ENCODE results near the gene TLX1.

The TLX1 gene

DNA sequence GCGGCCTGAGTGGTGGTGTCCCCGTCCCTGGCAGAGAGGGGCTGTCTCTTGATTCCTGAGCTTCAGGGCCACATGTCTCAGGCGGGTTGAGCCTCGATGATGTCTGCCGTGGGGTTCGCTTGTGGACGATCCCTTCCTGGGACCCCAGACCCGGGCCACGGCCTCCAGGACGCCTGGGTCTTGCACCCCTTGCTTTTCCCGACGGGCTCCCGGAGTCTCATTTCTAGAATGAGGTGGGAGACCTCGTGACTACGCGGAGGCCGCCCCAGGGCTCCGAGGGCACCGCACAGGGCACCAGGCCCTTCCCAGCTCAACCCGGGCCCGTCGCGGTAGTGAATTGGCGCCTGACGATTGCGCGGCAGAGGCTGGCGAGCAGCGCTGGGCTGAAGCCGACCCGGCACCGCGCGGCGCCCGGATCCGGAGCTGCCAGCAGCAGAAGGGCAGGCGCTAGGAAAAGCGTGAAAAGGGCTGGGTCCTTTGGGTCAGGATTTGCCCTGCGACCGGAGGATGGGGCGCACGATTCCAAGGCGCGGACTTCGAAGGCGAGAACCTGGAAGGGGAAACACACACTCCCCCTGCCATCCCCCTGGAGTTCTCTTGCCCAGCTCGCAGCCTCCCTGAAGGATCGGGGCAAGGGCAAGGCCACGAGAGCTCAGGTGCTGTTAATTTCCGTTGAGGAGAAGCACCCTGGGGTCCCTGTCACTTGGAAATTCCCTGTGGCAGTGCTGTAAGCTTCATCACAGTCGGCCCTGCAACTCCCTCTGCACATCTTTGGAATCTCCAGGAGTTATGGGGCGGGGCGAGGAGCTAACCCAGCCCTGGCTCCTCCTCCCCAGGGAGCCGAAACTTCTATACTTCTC, 15.5 kb downstream of the TLX1 start:
- no peak for TF ChIP-seq FOXP2 (optimal IDR thresholded peaks at IDR 0.05; ENCODE audit: borderline replicate concordance, extremely low read depth, extremely low read length, insufficient read depth)
- TF ChIP-seq, protein P1, sequence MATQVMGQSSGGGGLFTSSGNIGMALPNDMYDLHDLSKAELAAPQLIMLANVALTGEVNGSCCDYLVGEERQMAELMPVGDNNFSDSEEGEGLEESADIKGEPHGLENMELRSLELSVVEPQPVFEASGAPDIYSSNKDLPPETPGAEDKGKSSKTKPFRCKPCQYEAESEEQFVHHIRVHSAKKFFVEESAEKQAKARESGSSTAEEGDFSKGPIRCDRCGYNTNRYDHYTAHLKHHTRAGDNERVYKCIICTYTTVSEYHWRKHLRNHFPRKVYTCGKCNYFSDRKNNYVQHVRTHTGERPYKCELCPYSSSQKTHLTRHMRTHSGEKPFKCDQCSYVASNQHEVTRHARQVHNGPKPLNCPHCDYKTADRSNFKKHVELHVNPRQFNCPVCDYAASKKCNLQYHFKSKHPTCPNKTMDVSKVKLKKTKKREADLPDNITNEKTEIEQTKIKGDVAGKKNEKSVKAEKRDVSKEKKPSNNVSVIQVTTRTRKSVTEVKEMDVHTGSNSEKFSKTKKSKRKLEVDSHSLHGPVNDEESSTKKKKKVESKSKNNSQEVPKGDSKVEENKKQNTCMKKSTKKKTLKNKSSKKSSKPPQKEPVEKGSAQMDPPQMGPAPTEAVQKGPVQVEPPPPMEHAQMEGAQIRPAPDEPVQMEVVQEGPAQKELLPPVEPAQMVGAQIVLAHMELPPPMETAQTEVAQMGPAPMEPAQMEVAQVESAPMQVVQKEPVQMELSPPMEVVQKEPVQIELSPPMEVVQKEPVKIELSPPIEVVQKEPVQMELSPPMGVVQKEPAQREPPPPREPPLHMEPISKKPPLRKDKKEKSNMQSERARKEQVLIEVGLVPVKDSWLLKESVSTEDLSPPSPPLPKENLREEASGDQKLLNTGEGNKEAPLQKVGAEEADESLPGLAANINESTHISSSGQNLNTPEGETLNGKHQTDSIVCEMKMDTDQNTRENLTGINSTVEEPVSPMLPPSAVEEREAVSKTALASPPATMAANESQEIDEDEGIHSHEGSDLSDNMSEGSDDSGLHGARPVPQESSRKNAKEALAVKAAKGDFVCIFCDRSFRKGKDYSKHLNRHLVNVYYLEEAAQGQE (IDR thresholded peaks at IDR 0.05; ENCODE audit: insufficient read depth in 1 of 2, low read depth in 2 of 2, low read length in 2 of 2): no peak
- TF ChIP-seq SIN3A (IDR thresholded peaks at IDR 0.05; ENCODE audit: borderline replicate concordance, insufficient read depth, low read length): no peak
- TF ChIP-seq POLR2AphosphoS5 (IDR thresholded peaks at IDR 0.05; ENCODE audit: low read depth, low read length): no peak
- TF ChIP-seq TAF1 (IDR thresholded peaks at IDR 0.05; ENCODE audit: borderline replicate concordance, insufficient read depth, low read length): no peak

GRCh38 chr10:101151395-101151794, 20.3 kb downstream of the TLX1 start:
- TF ChIP-seq POLR2AphosphoS5 (IDR thresholded peaks at IDR 0.05; ENCODE audit: low read depth, low read length): no peak
- TF ChIP-seq SIN3A (IDR thresholded peaks at IDR 0.05; ENCODE audit: borderline replicate concordance, insufficient read depth, low read length): no peak
- TF ChIP-seq TAF1 (IDR thresholded peaks at IDR 0.05; ENCODE audit: borderline replicate concordance, insufficient read depth, low read length): no peak
- TF ChIP-seq, protein P1 (IDR thresholded peaks at IDR 0.05; ENCODE audit: insufficient read depth in 1 of 2, low read depth in 2 of 2, low read length in 2 of 2): no peak
- TF ChIP-seq FOXP2 (optimal IDR thresholded peaks at IDR 0.05; ENCODE audit: borderline replicate concordance, extremely low read depth, extremely low read length, insufficient read depth): no peak

DNA sequence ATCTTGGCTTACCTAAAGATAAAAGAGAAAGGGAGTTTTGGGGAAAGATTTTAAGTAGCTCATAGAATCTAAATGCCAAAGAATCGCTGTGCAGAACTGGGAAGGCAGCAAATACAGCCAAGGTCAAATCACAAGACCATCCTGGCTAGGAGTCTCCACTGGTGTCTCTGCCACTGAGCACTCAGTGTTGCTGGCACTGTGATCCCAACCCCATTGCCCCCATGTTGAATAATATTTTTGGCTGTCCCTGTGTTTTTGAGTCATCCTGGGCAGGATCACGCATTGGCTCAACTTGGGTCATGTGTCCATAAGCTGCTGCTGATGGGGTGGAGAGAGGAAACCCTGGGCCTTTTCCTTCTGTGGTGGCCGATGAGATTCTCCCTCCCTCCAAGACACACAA, 21.2 kb downstream of the TLX1 start:
- TF ChIP-seq, protein P1 (IDR thresholded peaks at IDR 0.05; ENCODE audit: insufficient read depth in 1 of 2, low read depth in 2 of 2, low read length in 2 of 2): no peak
- TF ChIP-seq FOXP2 (optimal IDR thresholded peaks at IDR 0.05; ENCODE audit: borderline replicate concordance, extremely low read depth, extremely low read length, insufficient read depth): no peak
- no peak for TF ChIP-seq TAF1 (IDR thresholded peaks at IDR 0.05; ENCODE audit: borderline replicate concordance, insufficient read depth, low read length)
- no peak for TF ChIP-seq POLR2AphosphoS5 (IDR thresholded peaks at IDR 0.05; ENCODE audit: low read depth, low read length)
- TF ChIP-seq SIN3A (IDR thresholded peaks at IDR 0.05; ENCODE audit: borderline replicate concordance, insufficient read depth, low read length): no peak

DNA sequence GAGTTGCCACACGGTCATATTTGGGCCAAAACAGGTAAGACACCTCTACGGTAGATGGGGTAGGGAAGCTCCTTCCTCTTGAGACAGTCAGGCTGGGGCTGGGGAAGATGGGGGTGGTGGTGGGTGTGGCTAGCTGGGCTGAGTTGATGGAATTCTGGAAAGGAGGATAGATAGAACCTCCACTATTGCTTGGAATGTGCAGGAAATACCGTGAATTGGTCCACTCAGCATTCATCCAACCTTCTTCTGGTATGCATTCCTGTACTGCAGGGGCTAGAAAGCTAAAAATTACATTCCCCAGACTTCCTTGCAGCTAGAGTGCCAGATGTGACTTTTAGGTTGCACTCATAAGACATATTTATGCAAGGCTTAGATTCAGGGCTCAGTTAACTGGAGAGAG, 24.8 kb downstream of the TLX1 start:
- TF ChIP-seq TAF1 (IDR thresholded peaks at IDR 0.05; ENCODE audit: borderline replicate concordance, insufficient read depth, low read length) (no peak), POLR2AphosphoS5 (IDR thresholded peaks at IDR 0.05; ENCODE audit: low read depth, low read length) (no peak), SIN3A (IDR thresholded peaks at IDR 0.05; ENCODE audit: borderline replicate concordance, insufficient read depth, low read length) (no peak), FOXP2 (optimal IDR thresholded peaks at IDR 0.05; ENCODE audit: borderline replicate concordance, extremely low read depth, extremely low read length, insufficient read depth) (no peak)
- TF ChIP-seq, protein P1 (IDR thresholded peaks at IDR 0.05; ENCODE audit: insufficient read depth in 1 of 2, low read depth in 2 of 2, low read length in 2 of 2): no peak

Data from PFSK-1 (cell line).